Suppressor macrophage treated with lipopolysaccharide for 1 hour (primary cell): ENCODE measurements around the gene USP17L25.
"Not testable (repeated sequence)": the region's sequence is repeated elsewhere in the genome, so short reads cannot be mapped to it uniquely, and the experiment has no call there.

Experiments
- DNase-seq, 3 donors: peaks; one replicate each; pipeline ENCODE4 v3.0.0-alpha.2; 2020 to 2022

The USP17L25 gene, protein sequence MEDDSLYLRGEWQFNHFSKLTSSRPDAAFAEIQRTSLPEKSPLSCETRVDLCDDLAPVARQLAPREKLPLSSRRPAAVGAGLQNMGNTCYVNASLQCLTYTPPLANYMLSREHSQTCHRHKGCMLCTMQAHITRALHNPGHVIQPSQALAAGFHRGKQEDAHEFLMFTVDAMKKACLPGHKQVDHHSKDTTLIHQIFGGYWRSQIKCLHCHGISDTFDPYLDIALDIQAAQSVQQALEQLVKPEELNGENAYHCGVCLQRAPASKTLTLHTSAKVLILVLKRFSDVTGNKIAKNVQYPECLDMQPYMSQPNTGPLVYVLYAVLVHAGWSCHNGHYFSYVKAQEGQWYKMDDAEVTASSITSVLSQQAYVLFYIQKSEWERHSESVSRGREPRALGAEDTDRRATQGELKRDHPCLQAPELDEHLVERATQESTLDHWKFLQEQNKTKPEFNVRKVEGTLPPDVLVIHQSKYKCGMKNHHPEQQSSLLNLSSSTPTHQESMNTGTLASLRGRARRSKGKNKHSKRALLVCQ

DNA sequence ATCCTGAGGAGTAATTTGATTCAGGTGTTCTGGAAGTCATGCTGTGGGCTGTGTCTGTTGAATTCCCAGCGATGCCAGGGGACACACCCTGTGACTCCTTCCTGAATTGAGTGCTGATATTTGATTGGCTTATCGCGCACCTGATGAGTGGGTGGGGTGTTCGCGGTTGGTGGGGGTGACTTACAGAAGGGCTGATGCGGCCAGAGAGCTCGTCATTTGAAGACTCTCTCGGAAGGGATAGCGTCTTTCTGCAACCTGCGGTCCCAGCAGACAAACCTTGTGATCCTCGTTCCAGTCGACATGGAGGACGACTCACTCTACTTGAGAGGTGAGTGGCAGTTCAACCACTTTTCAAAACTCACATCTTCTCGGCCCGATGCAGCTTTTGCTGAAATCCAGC is at the start of gene USP17L25:
Gene USP17L25, plus strand, starts transcription at position 301 of the 400 bp plus-strand sequence. Its CDS starts 0 bp downstream, at position 301.
- DNase-seq, result not testable (repeated sequence)

DNA sequence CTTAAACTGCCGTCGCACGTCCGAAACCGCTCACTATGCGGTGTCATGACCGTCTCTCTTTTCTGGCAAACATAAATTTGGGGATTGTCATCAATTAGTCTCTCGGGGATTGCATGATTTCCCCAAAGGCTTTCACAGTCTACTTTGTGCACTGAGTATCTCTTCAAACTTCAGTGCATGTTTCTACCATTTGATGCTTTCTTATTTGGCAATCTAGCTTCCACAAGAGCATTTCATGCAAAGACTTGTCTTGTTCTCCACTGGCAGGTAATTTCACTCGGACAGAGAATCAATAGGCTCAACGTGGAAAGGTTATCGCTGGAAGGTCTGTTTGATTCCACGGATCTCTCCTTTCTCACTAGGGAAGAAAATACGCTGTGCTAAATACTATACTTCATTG is 5.5 kb upstream of the USP17L25 start:
- not testable (repeated sequence) for DNase-seq

DNA sequence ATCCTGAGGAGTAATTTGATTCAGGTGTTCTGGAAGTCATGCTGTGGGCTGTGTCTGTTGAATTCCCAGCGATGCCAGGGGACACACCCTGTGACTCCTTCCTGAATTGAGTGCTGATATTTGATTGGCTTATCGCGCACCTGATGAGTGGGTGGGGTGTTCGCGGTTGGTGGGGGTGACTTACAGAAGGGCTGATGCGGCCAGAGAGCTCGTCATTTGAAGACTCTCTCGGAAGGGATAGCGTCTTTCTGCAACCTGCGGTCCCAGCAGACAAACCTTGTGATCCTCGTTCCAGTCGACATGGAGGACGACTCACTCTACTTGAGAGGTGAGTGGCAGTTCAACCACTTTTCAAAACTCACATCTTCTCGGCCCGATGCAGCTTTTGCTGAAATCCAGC is 4.8 kb upstream of the USP17L25 start, which contains the start of gene USP17L24:
Gene USP17L24, plus strand, starts transcription at position 301 of the 400 bp plus-strand sequence. Its CDS starts 0 bp downstream, at position 301.
- not testable (repeated sequence) for DNase-seq

- not testable (repeated sequence) for DNase-seq
Measured at GRCh38 chr4:9334358-9334757, 4.6 kb downstream of the USP17L25 start, which contains the start of gene USP17L26. TSS of gene USP17L26 (plus strand) at chr4:9334658. CDS start at chr4:9334658, 0 bp downstream.

GRCh38 chr4:9339103-9339502 is 9.4 kb downstream of the USP17L25 start, which contains the start of gene USP17L5:
TSS of gene USP17L5 (plus strand) at chr4:9339403. CDS start at chr4:9339403, 0 bp downstream.
- not testable (repeated sequence) for DNase-seq

- DNase-seq, result not testable (repeated sequence)
Measured at GRCh38 chr4:9343848-9344247, 14.1 kb downstream of the USP17L25 start, which contains the start of gene USP17L27. TSS of gene USP17L27 (plus strand) at chr4:9344148. CDS start at chr4:9344148, 0 bp downstream.

GRCh38 chr4:9348593-9348992 is 18.9 kb downstream of the USP17L25 start, which contains the start of gene USP17L28:
TSS of gene USP17L28 (plus strand) at chr4:9348893. CDS start at chr4:9348893, 0 bp downstream.
- DNase-seq, result not testable (repeated sequence)

DNA sequence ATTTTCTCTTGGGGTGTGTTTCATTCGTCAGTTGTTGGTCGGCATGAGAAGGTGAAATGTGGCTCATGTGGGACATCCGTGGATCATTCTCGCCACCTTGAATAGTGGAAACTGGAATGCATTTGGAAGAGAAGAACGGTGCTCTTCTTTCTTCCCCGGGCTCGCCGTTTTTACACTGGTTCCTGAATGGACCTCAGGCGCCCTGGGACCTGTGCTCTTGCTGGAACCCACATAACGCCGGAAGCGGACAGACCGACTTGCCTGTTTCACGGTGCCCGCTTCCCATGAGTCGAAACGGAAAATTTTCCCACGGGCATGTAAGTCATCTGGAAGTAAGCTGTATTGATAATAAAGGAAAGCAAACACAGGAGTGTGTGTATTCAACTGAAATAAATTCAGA is 21.2 kb downstream of the USP17L25 start:
- not testable (repeated sequence) for DNase-seq

GRCh38 chr4:9353338-9353737 is 23.6 kb downstream of the USP17L25 start, which contains the start of gene USP17L29:
TSS of gene USP17L29 (plus strand) at chr4:9353638. CDS start at chr4:9353638, 0 bp downstream.
- not testable (repeated sequence) for DNase-seq

- not testable (repeated sequence) for DNase-seq
Measured at GRCh38 chr4:9362829-9363228, 33.1 kb downstream of the USP17L25 start, which contains the start of gene USP17L30. TSS of gene USP17L30 (plus strand) at chr4:9363129. CDS start at chr4:9363129, 0 bp downstream.

- not testable (repeated sequence) for DNase-seq
Measured at GRCh38 chr4:9379881-9380280, 50.2 kb downstream of the USP17L25 start.
